ENCODE results near the gene PSG7. TPM values are rescaled to one million over a fixed set of nuclear protein-coding genes. Genes with fewer than 3 reads are reported as not detected.
"Not testable (repeated sequence)": the region's sequence is repeated elsewhere in the genome, so short reads cannot be mapped to it uniquely, and the experiment has no call there.

The PSG7 gene
- total RNA-seq, 1 experiment from 2014 or later: not detected

GRCh38 chr19:42926781-42927180 lies 10.2 kb downstream of the PSG7 start:
- Histone ChIP-seq H3K36me3 (ENCODE audit: low read depth) (no peaks in the 10 kb centered on the region), H2AFZ (no peak overlapping the region), H3K27me3 (ENCODE audit: insufficient read depth, low read depth) (no peaks in the 10 kb centered on the region), H3K27ac (no peak overlapping the region), H3K9me3 (ENCODE audit: insufficient read depth, low read depth) (no peaks in the 10 kb centered on the region), H3K4me3 (no peak overlapping the region), H3K4me1 (replicated peaks; ENCODE audit: insufficient read depth) (no peaks in the 10 kb centered on the region), H3F3A (ENCODE audit: insufficient read depth, low read depth) (peaks cover 2% of the 10 kb centered on the region; the same call in 1 of the 2 replicates), H3K9me2 (ENCODE audit: insufficient read depth) (no peaks in the 10 kb centered on the region), H4K20me1 (ENCODE audit: insufficient read depth) (no peaks in the 10 kb centered on the region), H3K4me2 (no peak overlapping the region), H3K79me2 (ENCODE audit: low read depth) (no peaks in the 10 kb centered on the region)
- intact Hi-C loops (cut with micrococcal nuclease; ENCODE audit: unreplicated experiment): no loop called here
- no peak for DNase-seq
- CTCF ChIA-PET: interaction anchor here (0.6 kb wide), 1 partner anchor 318 kb away, joined by 6 read pairs; no protein-coding TSS in a partner anchor
- TF ChIP-seq EZH2 (IDR thresholded peaks at IDR 0.05; ENCODE audit: low read depth) (no peak), CTCF (conservative IDR thresholded peaks at IDR 0.05) (no peak)
- BruUV-seq (replicated peaks): no TSS peak
- POLR2A ChIA-PET (ENCODE audit: unreplicated experiment): interaction anchor here (0.6 kb wide), 1 partner anchor 254 kb away, joined by 8 read pairs; no protein-coding TSS in a partner anchor

GRCh38 chr19:42923106-42923505 lies 13.9 kb downstream of the PSG7 start:
- H3K27me3 ChIP-seq (ENCODE audit: insufficient read depth, low read depth); intact Hi-C loops (cut with micrococcal nuclease; ENCODE audit: unreplicated experiment); BruUV-seq (replicated peaks); H2AFZ ChIP-seq; H4K20me1 ChIP-seq (ENCODE audit: insufficient read depth); H3K4me2 ChIP-seq; H3F3A ChIP-seq (ENCODE audit: insufficient read depth, low read depth); H3K9me3 ChIP-seq (ENCODE audit: insufficient read depth, low read depth); H3K4me3 ChIP-seq; H3K79me2 ChIP-seq (ENCODE audit: low read depth); H3K4me1 ChIP-seq (replicated peaks; ENCODE audit: insufficient read depth); H3K36me3 ChIP-seq (ENCODE audit: low read depth); H3K27ac ChIP-seq; H3K9me2 ChIP-seq (ENCODE audit: insufficient read depth); POLR2A ChIA-PET (ENCODE audit: unreplicated experiment): not testable (repeated sequence)
- CTCF ChIA-PET: interaction anchor here (0.6 to 1.2 kb wide), 2 partner anchors 38 to 240 kb away, joined by 3 to 6 read pairs; no protein-coding TSS in a partner anchor
- peak; percentile 39 to 50 for DNase-seq
- TF ChIP-seq CTCF (conservative IDR thresholded peaks at IDR 0.05): peak; percentile 82

GRCh38 chr19:42920971-42921370 lies 16.0 kb downstream of the PSG7 start:
- CTCF ChIA-PET: not testable (repeated sequence)

GRCh38 chr19:42919757-42920079 lies 17.3 kb downstream of the PSG7 start:
- DNase-seq: no peak
- POLR2A ChIA-PET (ENCODE audit: unreplicated experiment): no interaction called here
- CTCF ChIA-PET: no interaction called here
- Histone ChIP-seq H3K36me3 (ENCODE audit: low read depth) (no peaks in the 10 kb centered on the region), H3K79me2 (ENCODE audit: low read depth) (no peaks in the 10 kb centered on the region), H3K27me3 (ENCODE audit: insufficient read depth, low read depth) (no peaks in the 10 kb centered on the region), H3K27ac (no peak overlapping the region), H3K4me1 (replicated peaks; ENCODE audit: insufficient read depth) (no peaks in the 10 kb centered on the region), H3K4me3 (no peak overlapping the region), H2AFZ (no peak overlapping the region), H3K9me2 (ENCODE audit: insufficient read depth) (no peaks in the 10 kb centered on the region), H3K9me3 (ENCODE audit: insufficient read depth, low read depth) (no peaks in the 10 kb centered on the region), H3F3A (ENCODE audit: insufficient read depth, low read depth) (no peaks in the 10 kb centered on the region), H3K4me2 (no peak overlapping the region), H4K20me1 (ENCODE audit: insufficient read depth) (no peaks in the 10 kb centered on the region)
- TF ChIP-seq CTCF (conservative IDR thresholded peaks at IDR 0.05): no peak; the same call in 1 of the 2 replicates
- intact Hi-C loops (cut with micrococcal nuclease; ENCODE audit: unreplicated experiment): no loop called here
- BruUV-seq (replicated peaks): no TSS peak

More at GRCh38 chr19:42920971-42921370, 16.0 kb downstream of the PSG7 start:
- H3K4me2 ChIP-seq; H3K9me2 ChIP-seq (ENCODE audit: insufficient read depth); H3K27ac ChIP-seq; DNase-seq; H3K4me1 ChIP-seq (replicated peaks; ENCODE audit: insufficient read depth); H3K4me3 ChIP-seq; H3K27me3 ChIP-seq (ENCODE audit: insufficient read depth, low read depth); H2AFZ ChIP-seq; H3K9me3 ChIP-seq (ENCODE audit: insufficient read depth, low read depth); H3F3A ChIP-seq (ENCODE audit: insufficient read depth, low read depth); H3K79me2 ChIP-seq (ENCODE audit: low read depth); BruUV-seq (replicated peaks); H3K36me3 ChIP-seq (ENCODE audit: low read depth); H4K20me1 ChIP-seq (ENCODE audit: insufficient read depth); POLR2A ChIA-PET (ENCODE audit: unreplicated experiment); intact Hi-C loops (cut with micrococcal nuclease; ENCODE audit: unreplicated experiment): not testable (repeated sequence)
